Activated T-helper 1 cell treated with anti-CD3 and anti-CD28 coated beads, Interleukin-2, amount 50 U/mL, for 16 hours (primary cell): ENCODE results near the gene COL21A1.
"Not testable (repeated sequence)": the region's sequence is repeated elsewhere in the genome, so short reads cannot be mapped to it uniquely, and the experiment has no call there.

ENCODE experiments used
- DNase-seq, 2 donors: peaks; one replicate each; pipeline ENCODE4 v3.0.0-alpha.2; 2020; ENCODE audit warnings: low read depth in 1 of 2, low spot score in 1 of 2

COL21A1 gene

GRCh38 chr6:56017198-56017597 lies 230.2 kb downstream of the COL21A1 start:
- no peak for DNase-seq

GRCh38 chr6:56014039-56014438 lies 233.3 kb downstream of the COL21A1 start:
- not testable (repeated sequence) for DNase-seq

- no peak for DNase-seq
These were observed 237.7 kb downstream of the COL21A1 start for GRCh38 chr6:56009636-56010035.
